GM12892 (cell line): ENCODE data around the gene NUDC.

Experiments used
- POLR2A ChIP-seq: IDR thresholded peaks from 2 replicates; pipeline ENCODE4 v1.6.1; 2011; ENCODE audit warnings: low read depth, low read length, control low read depth
- POLR2AphosphoS5 ChIP-seq: IDR thresholded peaks from 2 replicates; pipeline ENCODE4 v1.6.1; 2011; ENCODE audit warnings: low read depth, low read length, control low read depth
- TAF1 ChIP-seq: IDR thresholded peaks from 2 replicates; pipeline ENCODE4 v1.6.1; 2011; ENCODE audit warnings: low read depth, mild to moderate bottlenecking, control low read depth, low read length, borderline replicate concordance

DNA sequence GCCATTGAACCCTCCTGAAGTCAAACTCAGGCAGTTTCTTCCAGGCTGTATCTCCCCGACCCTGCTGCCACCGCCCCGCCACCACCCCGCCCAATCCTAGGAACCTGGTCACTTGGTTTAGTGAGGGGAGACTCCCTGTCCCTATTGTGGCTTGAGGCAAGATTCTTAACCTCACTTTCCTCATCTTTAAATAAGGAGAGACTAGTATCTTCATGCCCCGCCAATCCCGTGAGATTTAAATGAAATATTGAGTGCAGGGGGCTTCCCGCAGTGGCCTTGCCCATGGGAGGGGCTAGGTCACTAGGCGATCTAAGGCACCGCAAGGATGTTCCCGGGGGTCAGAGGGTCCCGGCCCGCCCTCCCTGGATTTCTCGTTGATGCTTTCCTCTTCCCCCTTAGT, 37.7 kb downstream of the NUDC start:
- TF ChIP-seq POLR2A: no peak
- no peak for TF ChIP-seq POLR2AphosphoS5
- no peak for TF ChIP-seq TAF1
